Osteocyte (in vitro differentiated cells): Measurements from ENCODE around the gene KLF6. TPM values are rescaled to one million over a fixed set of nuclear protein-coding genes. Genes with fewer than 3 reads are reported as not detected.

Experiments
- DNase-seq: peaks from one replicate; pipeline ENCODE4 v3.0.0; 2021; ENCODE audit warnings: mixed read lengths; ENCODE audit not compliant: unreplicated experiment; ENCODE audit errors: extremely low spot score
- H3K27ac Mint-ChIP-seq: one replicate; pipeline ENCODE4 v1.8.0; 2021; ENCODE audit warnings: mild to moderate bottlenecking, mixed read lengths; ENCODE audit not compliant: unreplicated experiment
- H3K27me3 Mint-ChIP-seq: one replicate; pipeline ENCODE4 v1.8.0; 2021; ENCODE audit warnings: mixed read lengths; ENCODE audit not compliant: unreplicated experiment
- H3K36me3 Mint-ChIP-seq: one replicate; pipeline ENCODE4 v1.8.0; 2021; ENCODE audit warnings: mixed read lengths; ENCODE audit not compliant: unreplicated experiment
- H3K4me1 Mint-ChIP-seq: one replicate; pipeline ENCODE4 v1.8.0; 2021; ENCODE audit warnings: mixed read lengths; ENCODE audit not compliant: unreplicated experiment
- H3K4me3 Mint-ChIP-seq: one replicate; pipeline ENCODE4 v1.8.0; 2021; ENCODE audit warnings: mild to moderate bottlenecking, moderate library complexity, mixed read lengths; ENCODE audit not compliant: unreplicated experiment
- H3K9me3 Mint-ChIP-seq: one replicate; pipeline ENCODE4 v1.8.0; 2021; ENCODE audit warnings: mixed read lengths; ENCODE audit not compliant: unreplicated experiment
- CTCF ChIP-seq: fragments of 200-600 bp; sonication (generic); IDR thresholded peaks from 2 replicates; pipeline ENCODE4 v1.5.0; 2021; ENCODE audit warnings: antibody characterized with exemption, mild to moderate bottlenecking, moderate library complexity
- total RNA-seq: library from RNA; stranded (reverse); gene quantifications from 2 replicates; pipeline ENCODE4 v1.2.1, GENCODE V29; 2021

The KLF6 gene
- total RNA-seq, 1 donor from 2014 or later, result 341 TPM

- Mint-ChIP-seq H3K27me3 (no peaks in the 10 kb centered on the region), H3K4me3 (no peak overlapping the region), H3K9me3 (no peaks in the 10 kb centered on the region), H3K36me3 (no peaks in the 10 kb centered on the region), H3K27ac (no peak overlapping the region), H3K4me1 (peaks cover 13% of the 10 kb centered on the region)
- no peak for TF ChIP-seq CTCF
- peak; percentile 71 for DNase-seq
These were observed 26.5 kb downstream of the KLF6 start for GRCh38 chr10:3758491-3758970.

- no peaks in the 10 kb centered on the region for H3K36me3 Mint-ChIP-seq
- no peak for TF ChIP-seq CTCF
- DNase-seq, result peak; percentile 66
- H3K27me3 Mint-ChIP-seq, result no peaks in the 10 kb centered on the region
- peaks cover 12% of the 10 kb centered on the region for H3K4me1 Mint-ChIP-seq
- H3K27ac Mint-ChIP-seq, result no peak overlapping the region
- no peaks in the 10 kb centered on the region for H3K9me3 Mint-ChIP-seq
- H3K4me3 Mint-ChIP-seq, result no peak overlapping the region
These were observed 27.1 kb downstream of the KLF6 start for GRCh38 chr10:3757638-3758490.

GRCh38 chr10:3757250-3757637, 27.8 kb downstream of the KLF6 start:
- Mint-ChIP-seq H3K4me3 (no peak overlapping the region), H3K36me3 (no peaks in the 10 kb centered on the region), H3K27ac (no peak overlapping the region), H3K4me1 (peaks cover 11% of the 10 kb centered on the region), H3K9me3 (no peaks in the 10 kb centered on the region), H3K27me3 (no peaks in the 10 kb centered on the region)
- TF ChIP-seq CTCF, result no peak
- peak; percentile 17 for DNase-seq

- Mint-ChIP-seq H3K4me3 (no peak overlapping the region), H3K27ac (no peak overlapping the region), H3K9me3 (no peaks in the 10 kb centered on the region), H3K27me3 (no peaks in the 10 kb centered on the region), H3K36me3 (no peaks in the 10 kb centered on the region), H3K4me1 (peaks cover 7% of the 10 kb centered on the region)
- peak; percentile 17 for DNase-seq
- no peak for TF ChIP-seq CTCF
These were observed 28.7 kb downstream of the KLF6 start for GRCh38 chr10:3756360-3756740.
